K562 (cell line): ENCODE results near the gene HS3ST2. TPM values are rescaled to one million over a fixed set of nuclear protein-coding genes. Genes with fewer than 3 reads are reported as not detected.

Experiments
- CBFA2T2 ChIP-seq: fragments of 450-650 bp; conservative IDR thresholded peaks from 2 replicates; pipeline ENCODE4 v1.6.1; 2017; ENCODE audit warnings: mild to moderate bottlenecking
- FOXJ2 ChIP-seq: fragments of 200-800 bp; sonication (Bioruptor generic); IDR thresholded peaks from 2 replicates; pipeline ENCODE4 v1.6.1; 2016; ENCODE audit warnings: missing genetic modification characterization, missing compliant biosample characterization
- HDAC6 ChIP-seq: IDR thresholded peaks from 2 replicates; pipeline ENCODE4 v1.6.1; 2012; ENCODE audit warnings: low read depth, mild to moderate bottlenecking, control low read depth, inconsistent platforms, low read length, moderate library complexity
- ILF3 ChIP-seq: fragments of 450-650 bp; IDR thresholded peaks from 2 replicates; pipeline ENCODE4 v1.6.1; 2018; ENCODE audit warnings: antibody characterized with exemption, mild to moderate bottlenecking, moderate library complexity, borderline replicate concordance
- KLF16 ChIP-seq: IDR thresholded peaks from 2 replicates; pipeline ENCODE4 v1.6.1; 2016; ENCODE audit warnings: antibody characterized with exemption
- MAZ ChIP-seq, 2 experiments: fragments of 450-650 bp in 1 of 2; sonication (generic) in 1 of 2; formaldehyde crosslinking; IDR thresholded peaks in 1 of 2; conservative IDR thresholded peaks in 1 of 2; 2 replicates each; pipeline versions ENCODE4 v1.4.0 to v1.5.0; 2020; ENCODE audit warnings: mild to moderate bottlenecking in 1 of 2, missing genetic modification reagents in 1 of 2
- MLX ChIP-seq, 2 experiments: fragments of 450-650 bp in 1 of 2; sonication (generic) in 1 of 2; formaldehyde crosslinking; conservative IDR thresholded peaks; 2 replicates each; pipeline versions ENCODE4 v1.4.0 to v1.8.1; 2020 to 2022; ENCODE audit warnings: mild to moderate bottlenecking in 1 of 2, missing genetic modification reagents in 1 of 2
- PRMT5 ChIP-seq: sonication (generic); formaldehyde crosslinking; IDR thresholded peaks from 2 replicates; pipeline ENCODE4 v1.5.0; 2020; ENCODE audit warnings: missing genetic modification reagents
- TAF15 ChIP-seq: fragments of 200-400 bp; formaldehyde crosslinking; IDR thresholded peaks from 2 replicates; pipeline ENCODE4 v1.6.1; 2017; ENCODE audit warnings: mild to moderate bottlenecking, low read depth, low read length, moderate library complexity
- ZNF311 ChIP-seq: fragments of 250-450 bp; sonication (Bioruptor Pico); IDR thresholded peaks from 2 replicates; pipeline ENCODE4 v1.4.0; 2020; ENCODE audit warnings: mild to moderate bottlenecking, moderate library complexity
- polyA plus RNA-seq, 8 experiments: library from polyadenylated mRNA; depleted of rRNA in 4 of 8; stranded (reverse) in 5 of 8; unstranded in 3 of 8; fragments of >200 nt; fragmentation: Nextera tagmentation in 2 of 8; fragmentation: Illumina TruSeq in 1 of 8; extraction: Ambion mirVana in 2 of 8; extraction: Trizol in 1 of 8; gene quantifications; 2 replicates each; pipeline versions ENCODE4 v1.2.1 to v1.2.3, GENCODE V29; 2011 to 2014; ENCODE audit warnings: inconsistent platforms in 1 of 8, missing spikeins in 1 of 8
- total RNA-seq, 7 experiments: library from RNA; depleted of rRNA in 6 of 7; stranded (reverse); fragments of >200 nt in 6 of 7; fragmentation: Illumina TruSeq in 2 of 7; extraction: Trizol in 2 of 7; gene quantifications; 2 replicates each; pipeline versions ENCODE4 v1.2.1 to v1.2.3, GENCODE V29; 2011 to 2021; ENCODE audit warnings: low replicate concordance in 1 of 7
- TF ChIP-seq, protein P1 (sequence below), 2 experiments: fragments of 450-650 bp; IDR thresholded peaks; 2 replicates each; pipeline ENCODE4 v1.6.1; 2018; ENCODE audit warnings: mild to moderate bottlenecking in 2 of 2, low read depth in 1 of 2; ENCODE audit not compliant: partially characterized antibody in 2 of 2
- TF ChIP-seq, protein P2 (sequence below): fragments of 250-450 bp; sonication (Bioruptor Pico); IDR thresholded peaks from 2 replicates; pipeline ENCODE4 v1.9.0; 2021; ENCODE audit warnings: mild to moderate bottlenecking, inconsistent platforms
- TF ChIP-seq, protein P3 (sequence below): fragments of 200-800 bp; sonication (Bioruptor generic); IDR thresholded peaks from 2 replicates; pipeline ENCODE4 v1.6.1; 2016; ENCODE audit warnings: missing genetic modification characterization, missing compliant biosample characterization
- TF ChIP-seq, protein P4 (sequence below): fragments of 250-450 bp; sonication (Bioruptor Pico); IDR thresholded peaks from 2 replicates; pipeline ENCODE4 v1.8.0; 2022; ENCODE audit warnings: moderate library complexity, mild to moderate bottlenecking, inconsistent platforms

HS3ST2 gene
- total and polyA plus RNA-seq, 9 of the 15 experiments (the other 6 are each of a cell fraction or from before 2014, with no cell fraction given): not detected

GRCh38 chr16:22782314-22782713 lies 31.6 kb upstream of the HS3ST2 start (continued):
- no peak for TF ChIP-seq MLX (CRISPR knock-in tag; conservative IDR thresholded peaks at IDR 0.05)
- peak; percentile 58; the same call in 1 of the 2 replicates for TF ChIP-seq FOXJ2 (tag)
- no peak for TF ChIP-seq TAF15
- no peak for TF ChIP-seq ZNF311 (CRISPR knock-in tag)
- TF ChIP-seq CBFA2T2: peak; percentile 67
- TF ChIP-seq PRMT5 (CRISPR knock-in tag): no peak
- TF ChIP-seq, protein P1, sequence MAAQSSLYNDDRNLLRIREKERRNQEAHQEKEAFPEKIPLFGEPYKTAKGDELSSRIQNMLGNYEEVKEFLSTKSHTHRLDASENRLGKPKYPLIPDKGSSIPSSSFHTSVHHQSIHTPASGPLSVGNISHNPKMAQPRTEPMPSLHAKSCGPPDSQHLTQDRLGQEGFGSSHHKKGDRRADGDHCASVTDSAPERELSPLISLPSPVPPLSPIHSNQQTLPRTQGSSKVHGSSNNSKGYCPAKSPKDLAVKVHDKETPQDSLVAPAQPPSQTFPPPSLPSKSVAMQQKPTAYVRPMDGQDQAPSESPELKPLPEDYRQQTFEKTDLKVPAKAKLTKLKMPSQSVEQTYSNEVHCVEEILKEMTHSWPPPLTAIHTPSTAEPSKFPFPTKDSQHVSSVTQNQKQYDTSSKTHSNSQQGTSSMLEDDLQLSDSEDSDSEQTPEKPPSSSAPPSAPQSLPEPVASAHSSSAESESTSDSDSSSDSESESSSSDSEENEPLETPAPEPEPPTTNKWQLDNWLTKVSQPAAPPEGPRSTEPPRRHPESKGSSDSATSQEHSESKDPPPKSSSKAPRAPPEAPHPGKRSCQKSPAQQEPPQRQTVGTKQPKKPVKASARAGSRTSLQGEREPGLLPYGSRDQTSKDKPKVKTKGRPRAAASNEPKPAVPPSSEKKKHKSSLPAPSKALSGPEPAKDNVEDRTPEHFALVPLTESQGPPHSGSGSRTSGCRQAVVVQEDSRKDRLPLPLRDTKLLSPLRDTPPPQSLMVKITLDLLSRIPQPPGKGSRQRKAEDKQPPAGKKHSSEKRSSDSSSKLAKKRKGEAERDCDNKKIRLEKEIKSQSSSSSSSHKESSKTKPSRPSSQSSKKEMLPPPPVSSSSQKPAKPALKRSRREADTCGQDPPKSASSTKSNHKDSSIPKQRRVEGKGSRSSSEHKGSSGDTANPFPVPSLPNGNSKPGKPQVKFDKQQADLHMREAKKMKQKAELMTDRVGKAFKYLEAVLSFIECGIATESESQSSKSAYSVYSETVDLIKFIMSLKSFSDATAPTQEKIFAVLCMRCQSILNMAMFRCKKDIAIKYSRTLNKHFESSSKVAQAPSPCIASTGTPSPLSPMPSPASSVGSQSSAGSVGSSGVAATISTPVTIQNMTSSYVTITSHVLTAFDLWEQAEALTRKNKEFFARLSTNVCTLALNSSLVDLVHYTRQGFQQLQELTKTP (IDR thresholded peaks at IDR 0.05; ENCODE audit: low read depth in 1 of 2, partially characterized antibody in 2 of 2): no peak
- TF ChIP-seq, protein P2, sequence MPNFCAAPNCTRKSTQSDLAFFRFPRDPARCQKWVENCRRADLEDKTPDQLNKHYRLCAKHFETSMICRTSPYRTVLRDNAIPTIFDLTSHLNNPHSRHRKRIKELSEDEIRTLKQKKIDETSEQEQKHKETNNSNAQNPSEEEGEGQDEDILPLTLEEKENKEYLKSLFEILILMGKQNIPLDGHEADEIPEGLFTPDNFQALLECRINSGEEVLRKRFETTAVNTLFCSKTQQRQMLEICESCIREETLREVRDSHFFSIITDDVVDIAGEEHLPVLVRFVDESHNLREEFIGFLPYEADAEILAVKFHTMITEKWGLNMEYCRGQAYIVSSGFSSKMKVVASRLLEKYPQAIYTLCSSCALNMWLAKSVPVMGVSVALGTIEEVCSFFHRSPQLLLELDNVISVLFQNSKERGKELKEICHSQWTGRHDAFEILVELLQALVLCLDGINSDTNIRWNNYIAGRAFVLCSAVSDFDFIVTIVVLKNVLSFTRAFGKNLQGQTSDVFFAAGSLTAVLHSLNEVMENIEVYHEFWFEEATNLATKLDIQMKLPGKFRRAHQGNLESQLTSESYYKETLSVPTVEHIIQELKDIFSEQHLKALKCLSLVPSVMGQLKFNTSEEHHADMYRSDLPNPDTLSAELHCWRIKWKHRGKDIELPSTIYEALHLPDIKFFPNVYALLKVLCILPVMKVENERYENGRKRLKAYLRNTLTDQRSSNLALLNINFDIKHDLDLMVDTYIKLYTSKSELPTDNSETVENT (CRISPR knock-in tag): no peak
- no peak for TF ChIP-seq MAZ (CRISPR knock-in tag; conservative IDR thresholded peaks at IDR 0.05 in 1 of 2, IDR thresholded peaks at IDR 0.05 in 1 of 2)
- TF ChIP-seq KLF16: peak; percentile 49; the same call in 1 of the 2 replicates
- no peak for TF ChIP-seq ILF3
- no peak for TF ChIP-seq HDAC6
- TF ChIP-seq, protein P3, sequence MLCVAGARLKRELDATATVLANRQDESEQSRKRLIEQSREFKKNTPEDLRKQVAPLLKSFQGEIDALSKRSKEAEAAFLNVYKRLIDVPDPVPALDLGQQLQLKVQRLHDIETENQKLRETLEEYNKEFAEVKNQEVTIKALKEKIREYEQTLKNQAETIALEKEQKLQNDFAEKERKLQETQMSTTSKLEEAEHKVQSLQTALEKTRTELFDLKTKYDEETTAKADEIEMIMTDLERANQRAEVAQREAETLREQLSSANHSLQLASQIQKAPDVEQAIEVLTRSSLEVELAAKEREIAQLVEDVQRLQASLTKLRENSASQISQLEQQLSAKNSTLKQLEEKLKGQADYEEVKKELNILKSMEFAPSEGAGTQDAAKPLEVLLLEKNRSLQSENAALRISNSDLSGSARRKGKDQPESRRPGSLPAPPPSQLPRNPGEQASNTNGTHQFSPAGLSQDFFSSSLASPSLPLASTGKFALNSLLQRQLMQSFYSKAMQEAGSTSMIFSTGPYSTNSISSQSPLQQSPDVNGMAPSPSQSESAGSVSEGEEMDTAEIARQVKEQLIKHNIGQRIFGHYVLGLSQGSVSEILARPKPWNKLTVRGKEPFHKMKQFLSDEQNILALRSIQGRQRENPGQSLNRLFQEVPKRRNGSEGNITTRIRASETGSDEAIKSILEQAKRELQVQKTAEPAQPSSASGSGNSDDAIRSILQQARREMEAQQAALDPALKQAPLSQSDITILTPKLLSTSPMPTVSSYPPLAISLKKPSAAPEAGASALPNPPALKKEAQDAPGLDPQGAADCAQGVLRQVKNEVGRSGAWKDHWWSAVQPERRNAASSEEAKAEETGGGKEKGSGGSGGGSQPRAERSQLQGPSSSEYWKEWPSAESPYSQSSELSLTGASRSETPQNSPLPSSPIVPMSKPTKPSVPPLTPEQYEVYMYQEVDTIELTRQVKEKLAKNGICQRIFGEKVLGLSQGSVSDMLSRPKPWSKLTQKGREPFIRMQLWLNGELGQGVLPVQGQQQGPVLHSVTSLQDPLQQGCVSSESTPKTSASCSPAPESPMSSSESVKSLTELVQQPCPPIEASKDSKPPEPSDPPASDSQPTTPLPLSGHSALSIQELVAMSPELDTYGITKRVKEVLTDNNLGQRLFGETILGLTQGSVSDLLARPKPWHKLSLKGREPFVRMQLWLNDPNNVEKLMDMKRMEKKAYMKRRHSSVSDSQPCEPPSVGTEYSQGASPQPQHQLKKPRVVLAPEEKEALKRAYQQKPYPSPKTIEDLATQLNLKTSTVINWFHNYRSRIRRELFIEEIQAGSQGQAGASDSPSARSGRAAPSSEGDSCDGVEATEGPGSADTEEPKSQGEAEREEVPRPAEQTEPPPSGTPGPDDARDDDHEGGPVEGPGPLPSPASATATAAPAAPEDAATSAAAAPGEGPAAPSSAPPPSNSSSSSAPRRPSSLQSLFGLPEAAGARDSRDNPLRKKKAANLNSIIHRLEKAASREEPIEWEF (CRISPR knock-in tag): no peak
- TF ChIP-seq, protein P4, sequence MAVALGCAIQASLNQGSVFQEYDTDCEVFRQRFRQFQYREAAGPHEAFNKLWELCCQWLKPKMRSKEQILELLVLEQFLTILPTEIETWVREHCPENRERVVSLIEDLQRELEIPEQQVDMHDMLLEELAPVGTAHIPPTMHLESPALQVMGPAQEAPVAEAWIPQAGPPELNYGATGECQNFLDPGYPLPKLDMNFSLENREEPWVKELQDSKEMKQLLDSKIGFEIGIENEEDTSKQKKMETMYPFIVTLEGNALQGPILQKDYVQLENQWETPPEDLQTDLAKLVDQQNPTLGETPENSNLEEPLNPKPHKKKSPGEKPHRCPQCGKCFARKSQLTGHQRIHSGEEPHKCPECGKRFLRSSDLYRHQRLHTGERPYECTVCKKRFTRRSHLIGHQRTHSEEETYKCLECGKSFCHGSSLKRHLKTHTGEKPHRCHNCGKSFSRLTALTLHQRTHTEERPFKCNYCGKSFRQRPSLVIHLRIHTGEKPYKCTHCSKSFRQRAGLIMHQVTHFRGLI (CRISPR knock-in tag): no peak
